Epithelial cell of esophagus (primary cell): ENCODE measurements around the gene PREX1.

Experiments used
- DNase-seq: peaks from one replicate; pipeline ENCODE4 v3.0.0; 2010; ENCODE audit warnings: low read depth
- H3K4me3 ChIP-seq: 2 replicates; pipeline ENCODE4 v1.5.1; 2011; ENCODE audit warnings: mild to moderate bottlenecking, low read length, control low read depth
- TF ChIP-seq, protein P1 (sequence below): IDR thresholded peaks from 2 replicates; pipeline ENCODE4 v1.5.1; 2011; ENCODE audit warnings: low read depth, mild to moderate bottlenecking, low read length, control low read depth, inconsistent platforms; ENCODE audit not compliant: insufficient read depth; ENCODE audit errors: missing control alignments

The PREX1 gene

DNA sequence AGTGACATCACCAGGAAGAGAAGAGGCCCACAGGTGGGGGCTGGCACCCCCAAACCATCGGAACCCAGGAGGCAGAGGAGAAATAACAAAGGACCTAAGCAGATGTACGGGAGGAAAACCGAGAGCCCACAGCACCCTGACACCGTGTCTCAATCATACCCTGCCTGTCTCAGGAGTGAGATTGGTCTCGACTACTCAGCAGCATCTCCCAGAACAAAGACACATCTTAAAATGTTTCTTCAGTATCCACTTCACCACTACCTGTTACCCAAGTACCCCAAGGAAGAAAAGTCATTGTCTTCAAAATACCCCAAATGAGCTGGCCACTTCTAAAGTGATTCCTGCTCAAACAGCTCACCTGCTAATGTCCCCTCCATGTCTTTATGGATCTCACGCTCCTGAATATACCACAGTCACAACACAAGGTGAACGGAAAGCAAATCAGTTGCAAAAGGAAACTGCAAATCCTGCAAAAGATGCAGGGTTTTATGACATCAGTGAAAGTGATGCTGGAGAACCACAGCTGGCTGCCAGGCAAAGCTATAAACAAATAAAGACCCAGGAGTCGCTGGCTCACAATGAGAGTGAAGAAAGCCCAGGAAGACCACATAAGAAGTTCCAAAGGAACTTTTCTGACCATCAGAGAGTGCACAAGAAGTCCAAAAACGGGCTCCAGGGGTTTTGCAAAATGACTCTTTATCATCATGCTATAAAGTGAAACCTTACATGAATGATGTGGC lies 44.1 kb downstream of the PREX1 start:
- no peak overlapping the region for H3K4me3 ChIP-seq
- DNase-seq, result no peak
- TF ChIP-seq, protein P1, sequence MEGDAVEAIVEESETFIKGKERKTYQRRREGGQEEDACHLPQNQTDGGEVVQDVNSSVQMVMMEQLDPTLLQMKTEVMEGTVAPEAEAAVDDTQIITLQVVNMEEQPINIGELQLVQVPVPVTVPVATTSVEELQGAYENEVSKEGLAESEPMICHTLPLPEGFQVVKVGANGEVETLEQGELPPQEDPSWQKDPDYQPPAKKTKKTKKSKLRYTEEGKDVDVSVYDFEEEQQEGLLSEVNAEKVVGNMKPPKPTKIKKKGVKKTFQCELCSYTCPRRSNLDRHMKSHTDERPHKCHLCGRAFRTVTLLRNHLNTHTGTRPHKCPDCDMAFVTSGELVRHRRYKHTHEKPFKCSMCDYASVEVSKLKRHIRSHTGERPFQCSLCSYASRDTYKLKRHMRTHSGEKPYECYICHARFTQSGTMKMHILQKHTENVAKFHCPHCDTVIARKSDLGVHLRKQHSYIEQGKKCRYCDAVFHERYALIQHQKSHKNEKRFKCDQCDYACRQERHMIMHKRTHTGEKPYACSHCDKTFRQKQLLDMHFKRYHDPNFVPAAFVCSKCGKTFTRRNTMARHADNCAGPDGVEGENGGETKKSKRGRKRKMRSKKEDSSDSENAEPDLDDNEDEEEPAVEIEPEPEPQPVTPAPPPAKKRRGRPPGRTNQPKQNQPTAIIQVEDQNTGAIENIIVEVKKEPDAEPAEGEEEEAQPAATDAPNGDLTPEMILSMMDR, result no peak

DNA sequence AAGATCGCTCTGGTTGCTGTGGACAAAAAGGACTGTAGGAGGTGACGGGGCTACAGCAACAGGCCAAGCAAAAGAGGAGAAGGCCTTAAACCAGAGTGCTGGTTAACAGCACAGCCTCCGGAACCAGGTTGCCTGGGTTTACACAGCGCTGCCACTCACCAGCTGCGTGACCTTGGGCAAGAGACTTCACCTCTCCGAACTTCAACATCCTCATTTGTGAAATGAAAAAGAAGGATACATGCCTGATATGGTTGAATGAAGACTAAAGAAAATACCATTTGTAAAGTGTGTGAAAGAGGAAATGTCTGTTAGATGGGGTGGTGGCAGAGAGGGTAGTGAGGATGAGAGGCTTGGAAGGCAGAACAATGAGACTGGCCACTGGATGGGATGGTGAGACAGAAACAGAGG lies 44.9 kb downstream of the PREX1 start:
- DNase-seq, result no peak
- TF ChIP-seq, protein P1, result no peak
- H3K4me3 ChIP-seq, result no peak overlapping the region

DNA sequence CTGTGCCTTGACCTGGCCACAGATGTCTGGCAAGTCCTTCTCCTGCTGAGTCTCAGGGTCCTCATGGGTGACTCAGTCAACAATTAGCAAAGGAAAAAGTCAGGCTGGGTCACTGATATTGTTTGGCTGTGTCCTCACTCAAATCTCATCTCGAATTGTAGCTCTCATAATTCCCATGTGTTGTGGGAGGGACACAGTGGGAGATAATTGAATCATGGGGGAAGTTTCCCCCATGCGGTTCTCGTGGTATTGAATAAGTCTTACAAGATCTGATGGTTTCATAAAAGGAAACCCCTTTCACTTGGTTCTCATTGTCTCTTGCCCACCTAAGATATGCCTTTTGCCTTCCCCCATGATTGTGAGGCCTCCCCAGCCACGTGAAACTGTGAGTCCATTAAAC lies 45.7 kb downstream of the PREX1 start:
- no peak overlapping the region for H3K4me3 ChIP-seq
- TF ChIP-seq, protein P1, result no peak
- DNase-seq, result no peak

GRCh38 chr20:48781634-48782033 lies 46.2 kb downstream of the PREX1 start:
- TF ChIP-seq, protein P1, result no peak
- DNase-seq, result no peak
- H3K4me3 ChIP-seq, result no peak overlapping the region

- no peak for DNase-seq
- TF ChIP-seq, protein P1, result no peak
- H3K4me3 ChIP-seq, result no peak overlapping the region
Measured at GRCh38 chr20:48779435-48779834, 48.4 kb downstream of the PREX1 start.

DNA sequence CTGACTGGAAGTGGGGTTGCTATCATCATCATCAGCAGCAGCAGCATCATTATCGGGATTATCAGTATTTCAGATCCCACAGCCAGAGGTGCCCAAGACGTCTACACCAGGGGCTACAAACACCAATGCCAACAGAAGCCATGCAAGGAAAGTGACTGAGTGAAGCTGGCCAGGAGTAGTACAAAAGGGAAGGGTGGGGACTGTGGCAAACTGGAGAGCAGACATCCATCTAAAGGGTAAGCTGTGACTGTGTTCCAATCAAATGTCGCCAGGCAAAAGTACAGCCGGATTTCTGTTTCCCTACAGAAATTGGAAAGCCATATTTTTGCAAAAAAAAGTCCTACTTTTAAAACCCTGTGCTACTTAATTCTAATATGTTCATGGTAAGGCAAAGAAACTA lies 50.0 kb downstream of the PREX1 start:
- no peak for DNase-seq
- TF ChIP-seq, protein P1, result no peak
- H3K4me3 ChIP-seq, result no peak overlapping the region

DNA sequence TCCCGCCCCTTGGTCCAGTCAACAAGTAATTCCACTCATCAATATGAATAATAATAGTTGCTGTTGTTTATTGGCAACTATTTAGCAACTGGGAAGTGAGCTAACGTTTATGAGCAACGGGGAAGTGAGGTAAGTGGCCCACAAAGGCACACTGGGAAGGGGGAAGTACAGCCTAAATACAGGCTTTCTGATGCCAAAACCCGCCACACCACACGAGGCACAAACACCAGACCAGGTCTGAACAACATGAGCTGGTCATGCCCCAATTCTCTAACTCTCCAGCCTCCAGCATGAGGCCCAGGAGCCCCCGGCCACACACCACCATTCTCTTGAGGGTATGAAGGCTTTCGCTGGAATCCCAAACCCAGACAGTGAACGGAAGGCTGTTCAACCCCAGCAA lies 50.8 kb downstream of the PREX1 start:
- DNase-seq, result no peak
- H3K4me3 ChIP-seq, result no peak overlapping the region
- TF ChIP-seq, protein P1, result no peak
